Mucosa of rectum (tissue), 2 donors: Measurements from ENCODE around the gene SLC16A1.
A peak's percentile ranks its signal among the peaks of the same experiment; 100 is the strongest.

Experiments
- H3K27ac ChIP-seq, 2 donors: one replicate each; pipeline ENCODE4 v1.7.0; 2013; ENCODE audit warnings: inconsistent platforms in 2 of 2, low read depth in 2 of 2, low read length in 2 of 2
- H3K27me3 ChIP-seq, 2 donors: one replicate each; pipeline ENCODE4 v1.7.0; 2013; ENCODE audit warnings: low read length in 2 of 2; ENCODE audit not compliant: control insufficient read depth in 2 of 2, insufficient read depth in 2 of 2
- H3K36me3 ChIP-seq, 2 donors: one replicate each; pipeline ENCODE4 v1.7.0; 2013; ENCODE audit warnings: low read length in 2 of 2; ENCODE audit not compliant: control insufficient read depth in 2 of 2, insufficient read depth in 2 of 2
- H3K4me1 ChIP-seq, 2 donors: one replicate each; pipeline ENCODE4 v1.7.0; 2013; ENCODE audit warnings: low read length in 2 of 2, mild to moderate bottlenecking in 1 of 2; ENCODE audit not compliant: control insufficient read depth in 2 of 2, insufficient read depth in 2 of 2
- H3K4me3 ChIP-seq, 2 donors: one replicate each; pipeline ENCODE4 v1.7.0; 2013; ENCODE audit warnings: low read length in 2 of 2
- H3K9ac ChIP-seq, 2 donors: one replicate each; pipeline ENCODE4 v1.7.0; 2013; ENCODE audit warnings: low read length in 2 of 2, low read depth in 1 of 2, mild to moderate bottlenecking in 1 of 2
- H3K9me3 ChIP-seq, 2 donors: one replicate each; pipeline ENCODE4 v1.7.0; 2013; ENCODE audit warnings: low read length in 2 of 2; ENCODE audit not compliant: control insufficient read depth in 2 of 2
- donor health status: healthy.
- donor health status: Normal muscosa, but diverticular disease.

The SLC16A1 gene

GRCh38 chr1:112929979-112930378, 26.0 kb downstream of the SLC16A1 start:
- H3K9ac ChIP-seq = no peak overlapping the region
- no peaks in the 10 kb centered on the region for H3K9me3 ChIP-seq
- no peak overlapping the region for H3K4me3 ChIP-seq
- H3K27ac ChIP-seq = no peak overlapping the region
- H3K36me3 ChIP-seq = peaks cover 0 to 7% of the 10 kb centered on the region in 2 donors
- H3K27me3 ChIP-seq = no peaks in the 10 kb centered on the region
- peaks cover 0 to 3% of the 10 kb centered on the region in 2 donors for H3K4me1 ChIP-seq

GRCh38 chr1:112927462-112927990, 28.5 kb downstream of the SLC16A1 start:
- no peak overlapping the region for H3K9ac ChIP-seq
- H3K4me3 ChIP-seq = no peak overlapping the region
- H3K27ac ChIP-seq = no peak overlapping the region

GRCh38 chr1:112926858-112927257, 29.1 kb downstream of the SLC16A1 start:
- H3K4me3 ChIP-seq = no peak overlapping the region
- no peaks in the 10 kb centered on the region for H3K9me3 ChIP-seq
- no peaks in the 10 kb centered on the region for H3K4me1 ChIP-seq
- no peaks in the 10 kb centered on the region for H3K27me3 ChIP-seq
- H3K27ac ChIP-seq = no peak overlapping the region
- peaks cover 9 to 17% of the 10 kb centered on the region in 2 donors for H3K36me3 ChIP-seq
- no peak overlapping the region for H3K9ac ChIP-seq

More at GRCh38 chr1:112927462-112927990, 28.5 kb downstream of the SLC16A1 start:
- H3K27me3 ChIP-seq = no peaks in the 10 kb centered on the region
- peaks cover 7 to 17% of the 10 kb centered on the region in 2 donors for H3K36me3 ChIP-seq
- H3K4me1 ChIP-seq = no peaks in the 10 kb centered on the region
- H3K9me3 ChIP-seq = no peaks in the 10 kb centered on the region

- no peak overlapping the region for H3K27ac ChIP-seq
- H3K4me3 ChIP-seq = no peak overlapping the region
- H3K9ac ChIP-seq = no peak overlapping the region
- no peaks in the 10 kb centered on the region for H3K9me3 ChIP-seq
- no peaks in the 10 kb centered on the region for H3K4me1 ChIP-seq
- H3K36me3 ChIP-seq = peaks cover 13 to 17% of the 10 kb centered on the region in 2 donors
- no peaks in the 10 kb centered on the region for H3K27me3 ChIP-seq
Observed at GRCh38 chr1:112925015-112925414, 31.0 kb downstream of the SLC16A1 start.

GRCh38 chr1:112923959-112924349, 32.0 kb downstream of the SLC16A1 start:
- Histone ChIP-seq H3K36me3 (peaks cover 13 to 16% of the 10 kb centered on the region in 2 donors), H3K27ac (no peak overlapping the region), H3K4me1 (no peaks in the 10 kb centered on the region)

GRCh38 chr1:112923234-112923958, 32.6 kb downstream of the SLC16A1 start:
- Histone ChIP-seq H3K9ac (no peak overlapping the region), H3K36me3 (peaks cover 13 to 15% of the 10 kb centered on the region in 2 donors), H3K27ac (no peak overlapping the region)

More at GRCh38 chr1:112923959-112924349, 32.0 kb downstream of the SLC16A1 start:
- H3K27me3 ChIP-seq = no peaks in the 10 kb centered on the region
- H3K4me3 ChIP-seq = no peak overlapping the region
- H3K9ac ChIP-seq = no peak overlapping the region
- H3K9me3 ChIP-seq = no peaks in the 10 kb centered on the region

GRCh38 chr1:112911506-112912220, 44.3 kb downstream of the SLC16A1 start:
- Histone ChIP-seq H3K9ac (no peak overlapping the region), H3K9me3 (no peaks in the 10 kb centered on the region), H3K4me1 (peaks cover 0 to under 1% of the 10 kb centered on the region in 2 donors), H3K4me3 (no peak overlapping the region), H3K27ac (no peak overlapping the region), H3K27me3 (no peaks in the 10 kb centered on the region), H3K36me3 (peaks cover 0 to 2% of the 10 kb centered on the region in 2 donors)

More at GRCh38 chr1:112923234-112923958, 32.6 kb downstream of the SLC16A1 start:
- H3K4me3 ChIP-seq = no peak overlapping the region
- no peaks in the 10 kb centered on the region for H3K27me3 ChIP-seq
- no peaks in the 10 kb centered on the region for H3K9me3 ChIP-seq
- no peaks in the 10 kb centered on the region for H3K4me1 ChIP-seq

- no peak overlapping the region for H3K27ac ChIP-seq
- H3K36me3 ChIP-seq = no peaks in the 10 kb centered on the region
- no peaks in the 10 kb centered on the region for H3K27me3 ChIP-seq
- no peaks in the 10 kb centered on the region for H3K9me3 ChIP-seq
- no peak overlapping the region for H3K4me3 ChIP-seq
- H3K4me1 ChIP-seq = peaks cover 4 to 16% of the 10 kb centered on the region in 2 donors
- H3K9ac ChIP-seq = no peak overlapping the region
Observed at GRCh38 chr1:112909847-112910246, 46.1 kb downstream of the SLC16A1 start.

- Histone ChIP-seq H3K4me3 (peak overlapping the region in 1 of 2 donors; percentile 19), H3K27me3 (no peaks in the 10 kb centered on the region), H3K9me3 (no peaks in the 10 kb centered on the region), H3K9ac (peak overlapping the region in 1 of 2 donors; percentile 28), H3K27ac (peak overlapping the region; percentile 81 to 88), H3K36me3 (no peaks in the 10 kb centered on the region), H3K4me1 (peaks cover 13 to 27% of the 10 kb centered on the region in 2 donors)
Observed at GRCh38 chr1:112906150-112906698, 49.8 kb downstream of the SLC16A1 start.
